Measurements from ENCODE around the gene KL. TPM values are rescaled to one million over a fixed set of nuclear protein-coding genes. Genes with fewer than 3 reads are reported as not detected.
A peak's percentile ranks its signal among the peaks of the same experiment; 100 is the strongest.

Gene KL
- total and polyA plus RNA-seq, 2 of the 8 experiments (the other 6 are each of a cell fraction or from before 2014, with no cell fraction given), result 0.02 TPM; not detected in 1

DNA sequence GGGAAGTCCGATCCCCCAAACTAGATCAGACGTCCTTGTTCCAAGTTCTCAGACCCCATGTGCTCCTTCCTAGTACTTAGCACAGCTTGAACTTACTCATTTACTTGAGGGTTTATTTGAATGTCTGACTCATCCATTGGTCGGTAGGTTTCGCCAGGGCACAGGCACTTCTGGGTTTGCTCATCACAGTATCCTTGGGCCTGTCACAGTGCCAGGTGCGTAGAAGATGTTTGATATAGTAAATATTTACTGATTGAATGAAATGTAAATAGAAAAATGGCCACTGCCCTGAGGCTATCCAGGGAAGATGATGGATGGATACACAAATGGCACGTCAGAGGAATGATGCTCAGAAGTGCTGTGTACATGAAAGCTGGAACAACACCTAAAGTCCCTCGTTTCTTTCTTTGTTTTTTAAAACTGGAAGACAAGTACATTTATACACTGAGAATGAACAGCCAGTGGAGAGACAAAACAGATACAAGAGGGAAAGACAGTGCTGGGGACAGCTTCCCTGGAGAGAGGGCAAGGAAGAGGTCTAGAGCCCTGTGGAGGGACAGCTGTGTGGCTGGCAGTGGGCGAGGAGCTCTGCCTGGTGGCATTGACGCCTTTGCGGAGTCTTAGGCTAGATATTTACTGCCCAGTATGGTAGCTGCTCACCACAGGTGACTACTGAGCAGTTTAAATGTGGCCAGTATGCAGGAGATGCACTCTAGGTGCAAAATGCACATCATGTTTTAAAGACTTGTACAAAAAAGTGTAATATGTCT is 31.2 kb upstream of the KL start:
- Histone ChIP-seq H3K27me3 (replicated peaks in 1 of 4; ENCODE audit: control insufficient read depth in 3 of 4, extremely low read depth in 1 of 4, insufficient read depth in 3 of 4, low read length in 3 of 4) (no peaks in the 10 kb centered on the region), H3K56ac (replicated peaks; ENCODE audit: insufficient read length, low read depth, low read length) (no peak overlapping the region), H2BK5ac (ENCODE audit: low read depth, low read length) (no peak overlapping the region), H2BK12ac (ENCODE audit: low read depth, low read length) (no peak overlapping the region), H3K23me2 (ENCODE audit: low read depth, low read length) (no peaks in the 10 kb centered on the region), H3K9ac (replicated peaks in 1 of 4; ENCODE audit: extremely low read depth in 1 of 4, low read depth in 3 of 4, low read length in 3 of 4) (no peak overlapping the region), H3K4me1 (replicated peaks in 1 of 4; ENCODE audit: control insufficient read depth in 3 of 4, insufficient read depth in 4 of 4, low read length in 3 of 4) (no peaks in the 10 kb centered on the region), H4K91ac (replicated peaks; ENCODE audit: insufficient read length, low read length) (no peak overlapping the region), H3K23ac (ENCODE audit: insufficient read length) (no peak overlapping the region), H2BK15ac (ENCODE audit: low read length) (no peak overlapping the region), H3K4me3 (ENCODE audit: extremely low read depth in 1 of 4, insufficient read depth in 2 of 4, low read depth in 3 of 4, low read length in 4 of 4) (no peak overlapping the region), H3K9me3 (ENCODE audit: insufficient read depth in 2 of 2, low read depth in 1 of 2, low read length in 1 of 2) (no peaks in the 10 kb centered on the region), H3K18ac (ENCODE audit: extremely low read depth, low read length) (no peak overlapping the region), H3K4ac (replicated peaks; ENCODE audit: insufficient read length, low read depth, low read length) (no peak overlapping the region), H2BK120ac (replicated peaks; ENCODE audit: low read depth, low read length) (no peak overlapping the region), H2AFZ (ENCODE audit: low read length) (0 out of 2 replicates have a peak overlapping the region, but pooled peaks have one; percentile 22), H2BK20ac (ENCODE audit: low read length) (no peak overlapping the region), H3K79me1 (ENCODE audit: low read depth, low read length) (no peaks in the 10 kb centered on the region), H4K5ac (ENCODE audit: insufficient read length, low read depth, low read length) (no peak overlapping the region), H4K8ac (ENCODE audit: extremely low read depth, insufficient read depth, low read length) (no peak overlapping the region), H3K14ac (ENCODE audit: insufficient read length) (no peak overlapping the region), H2AK5ac (ENCODE audit: low read depth, low read length) (no peak overlapping the region), H3K27ac (ENCODE audit: low read depth, low read length) (no peak overlapping the region), H3K36me3 (ENCODE audit: control insufficient read depth in 2 of 4, insufficient read depth in 4 of 4, low read length in 3 of 4) (no peaks in the 10 kb centered on the region), H3K4me2 (ENCODE audit: insufficient read depth in 1 of 2, low read depth in 2 of 2, low read length in 2 of 2) (no peak overlapping the region), H3K79me2 (ENCODE audit: control insufficient read depth in 1 of 2, insufficient read depth in 2 of 2, low read length in 2 of 2) (no peaks in the 10 kb centered on the region), H4K20me1 (replicated peaks in 1 of 2; ENCODE audit: control insufficient read depth in 1 of 2, insufficient read depth in 2 of 2, low read length in 2 of 2) (no peaks in the 10 kb centered on the region)
- FAIRE-seq, result no peak
- 92% methylated on average over 10 of the region's 10 CpGs; no CpG with 5 or more reads in 1 of the 2 experiments for WGBS, 2 experiments (ENCODE audit: extremely low coverage in 1 of 2, insufficient coverage in 1 of 2, insufficient read length in 1 of 2, insufficient replicate concordance in 2 of 2, low coverage in 1 of 2, low lambda C conversion rate in 2 of 2, missing lambda C conversion rate in 1 of 2)
- CTCF ChIA-PET (ENCODE audit: partially characterized antibody), result no interaction called here
- POLR2A ChIA-PET (ENCODE audit: partially characterized antibody), result no interaction called here
- no peak for DNase-seq (ENCODE audit: low read depth in 1 of 2, low spot score in 2 of 2)
- TF ChIP-seq, protein P1, sequence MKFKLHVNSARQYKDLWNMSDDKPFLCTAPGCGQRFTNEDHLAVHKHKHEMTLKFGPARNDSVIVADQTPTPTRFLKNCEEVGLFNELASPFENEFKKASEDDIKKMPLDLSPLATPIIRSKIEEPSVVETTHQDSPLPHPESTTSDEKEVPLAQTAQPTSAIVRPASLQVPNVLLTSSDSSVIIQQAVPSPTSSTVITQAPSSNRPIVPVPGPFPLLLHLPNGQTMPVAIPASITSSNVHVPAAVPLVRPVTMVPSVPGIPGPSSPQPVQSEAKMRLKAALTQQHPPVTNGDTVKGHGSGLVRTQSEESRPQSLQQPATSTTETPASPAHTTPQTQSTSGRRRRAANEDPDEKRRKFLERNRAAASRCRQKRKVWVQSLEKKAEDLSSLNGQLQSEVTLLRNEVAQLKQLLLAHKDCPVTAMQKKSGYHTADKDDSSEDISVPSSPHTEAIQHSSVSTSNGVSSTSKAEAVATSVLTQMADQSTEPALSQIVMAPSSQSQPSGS (IDR thresholded peaks at IDR 0.05; ENCODE audit: low read length), result no peak
- no peak for TF ChIP-seq NRF1 (IDR thresholded peaks at IDR 0.05; ENCODE audit: low read depth, low read length)
- TF ChIP-seq ASH2L (IDR thresholded peaks at IDR 0.05; ENCODE audit: low read length), result no peak
- TF ChIP-seq, protein P2, sequence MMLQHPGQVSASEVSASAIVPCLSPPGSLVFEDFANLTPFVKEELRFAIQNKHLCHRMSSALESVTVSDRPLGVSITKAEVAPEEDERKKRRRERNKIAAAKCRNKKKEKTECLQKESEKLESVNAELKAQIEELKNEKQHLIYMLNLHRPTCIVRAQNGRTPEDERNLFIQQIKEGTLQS (IDR thresholded peaks at IDR 0.05; ENCODE audit: insufficient read depth, low read depth, low read length), result no peak
- no peak for TF ChIP-seq HDAC2 (IDR thresholded peaks at IDR 0.05; ENCODE audit: borderline replicate concordance in 1 of 2, low read depth in 2 of 2, low read length in 2 of 2)
- no peak for TF ChIP-seq RFX5 (IDR thresholded peaks at IDR 0.05; ENCODE audit: borderline replicate concordance, low read depth, low read length)
- no peak for TF ChIP-seq MAFK (IDR thresholded peaks at IDR 0.05; ENCODE audit: low read depth, low read length)
- no peak for TF ChIP-seq SIRT6 (IDR thresholded peaks at IDR 0.05; ENCODE audit: low read length)
- TF ChIP-seq TEAD4 (IDR thresholded peaks at IDR 0.05; ENCODE audit: low read depth, low read length), result no peak
- TF ChIP-seq SIX5 (IDR thresholded peaks at IDR 0.05; ENCODE audit: low read depth, low read length), result no peak
- TF ChIP-seq RBBP5 (IDR thresholded peaks at IDR 0.05; ENCODE audit: borderline replicate concordance, low read depth, low read length), result no peak
